K562 (cell line): ENCODE results near the gene EIF3K. TPM values are rescaled to one million over a fixed set of nuclear protein-coding genes. Genes with fewer than 3 reads are reported as not detected.

Experiments used
- ATAC-seq: fragments of 200-7000 bp; cut with Tn5 transposase; 3 replicates; pipeline ENCODE4 v1.9.1; 2020; ENCODE audit warnings: moderate library complexity
- BruUV-seq: library from RNA; stranded (reverse); fragments of 400-500 nt; replicated peaks from 2 replicates; lab custom pipeline; 2021; lab: Mats Ljungman, UMichigan
- CTCF ChIA-PET: fragments of 300-600 bp; formaldehyde crosslinking; extraction: SDS; loops from one replicate; lab custom pipeline; 2021; ENCODE audit warnings: low intra/inter-chr PET ratio; lab: Yijun Ruan, JAX
- POLR2A ChIA-PET: fragments of 300-600, 350-650 bp; sonication (Branson Sonifier 250); formaldehyde crosslinking; extraction: SDS; loops from one replicate; lab custom pipeline; 2021; ENCODE audit warnings: antibody characterized with exemption, inconsistent platforms; lab: Yijun Ruan, JAX
- DNase-seq, 4 experiments: peaks; one replicate each; pipeline versions ENCODE4 v3.0.0 to v3.0.0-alpha.2; 2011 to 2018; ENCODE audit warnings: low spot score in 3 of 4, mixed read lengths in 3 of 4; ENCODE audit errors: extremely low read depth in 1 of 4
- FAIRE-seq: peaks from 2 replicates; lab custom pipeline; 2011; peaks lifted over from hg19 to GRCh38; lab: Jason Lieb, UNC
- H2AFZ ChIP-seq: 2 replicates; pipeline ENCODE4 v1.6.0; 2011; ENCODE audit warnings: low read depth, low read length, control low read depth, inconsistent platforms
- H3K27ac ChIP-seq: fragments of 200-600 bp; 3 replicates; pipeline ENCODE4 v1.8.0; 2011; ENCODE audit warnings: low read depth, mild to moderate bottlenecking, control low read depth, inconsistent platforms, low read length, moderate library complexity, mixed read lengths; ENCODE audit errors: extremely low read depth
- H3K27me3 ChIP-seq, 2 experiments: fragments of 300-600 bp in 1 of 2; 2 replicates in 1 of 2; 3 replicates in 1 of 2; pipeline versions ENCODE4 v1.6.0 to v1.8.0; 2011; ENCODE audit warnings: inconsistent platforms in 2 of 2, low read length in 2 of 2, mild to moderate bottlenecking in 1 of 2, mixed read lengths in 1 of 2, moderate library complexity in 1 of 2; ENCODE audit not compliant: control insufficient read depth in 2 of 2, insufficient read depth in 2 of 2
- H3K36me3 ChIP-seq: fragments of 300-600 bp; 3 replicates; pipeline ENCODE4 v1.8.0; 2011; ENCODE audit warnings: mild to moderate bottlenecking, low read length, inconsistent platforms; ENCODE audit not compliant: control insufficient read depth, insufficient read depth
- H3K4me1 ChIP-seq, 2 experiments: fragments of 200-600 bp in 1 of 2; replicated peaks in 1 of 2; 2 replicates in 1 of 2; 3 replicates in 1 of 2; pipeline versions ENCODE4 v1.5.1 to v1.8.0; 2011; ENCODE audit warnings: inconsistent platforms in 2 of 2, low read length in 2 of 2, mild to moderate bottlenecking in 1 of 2, mixed read lengths in 1 of 2, moderate library complexity in 1 of 2; ENCODE audit not compliant: control insufficient read depth in 2 of 2, insufficient read depth in 2 of 2
- H3K4me2 ChIP-seq: 2 replicates; pipeline ENCODE4 v1.6.1; 2011; ENCODE audit warnings: low read length, control low read depth, inconsistent platforms, mixed read lengths; ENCODE audit not compliant: insufficient read depth
- H3K4me3 ChIP-seq: fragments of 200-600 bp; sonication (generic), shearing (Covaris generic); 2 replicates; pipeline ENCODE4 v1.5.1; 2016; ENCODE audit warnings: control low read depth, inconsistent platforms
- H3K79me2 ChIP-seq: fragments of 200-600 bp; 3 replicates; pipeline ENCODE4 v1.8.0; 2011; ENCODE audit warnings: low read length, inconsistent platforms; ENCODE audit not compliant: control insufficient read depth, insufficient read depth
- H3K9ac ChIP-seq, 2 experiments: 2 replicates each; pipeline versions ENCODE4 v1.6.0 to v1.6.1; 2011; ENCODE audit warnings: low read depth in 2 of 2, low read length in 2 of 2, control low read depth in 1 of 2, inconsistent platforms in 1 of 2, mild to moderate bottlenecking in 1 of 2, mixed read lengths in 1 of 2; ENCODE audit not compliant: insufficient read depth in 1 of 2
- H3K9me1 ChIP-seq: one replicate; pipeline ENCODE4 v1.6.0; 2011; ENCODE audit warnings: inconsistent platforms, mild to moderate bottlenecking, low read length, moderate library complexity; ENCODE audit not compliant: control insufficient read depth, insufficient read depth
- H3K9me3 ChIP-seq: replicated peaks from 2 replicates; pipeline ENCODE4 v1.5.1; 2011; ENCODE audit warnings: low read depth, low read length, inconsistent platforms; ENCODE audit not compliant: control insufficient read depth, insufficient read depth
- H4K20me1 ChIP-seq: replicated peaks from 2 replicates; pipeline ENCODE4 v1.6.1; 2011; ENCODE audit warnings: low read length, inconsistent platforms, mixed read lengths; ENCODE audit not compliant: control insufficient read depth, insufficient read depth
- ATF4 ChIP-seq: fragments of 450-650 bp; formaldehyde crosslinking; IDR thresholded peaks from 2 replicates; pipeline ENCODE4 v1.4.0; 2022; ENCODE audit warnings: mild to moderate bottlenecking, moderate library complexity
- HDAC1 ChIP-seq, 2 experiments: fragments of 450-650 bp; IDR thresholded peaks; 2 replicates each; pipeline ENCODE4 v1.6.1; 2016 to 2017; ENCODE audit warnings: inconsistent platforms in 1 of 2, mild to moderate bottlenecking in 1 of 2, moderate library complexity in 1 of 2
- IFI16 ChIP-seq: fragments of 250-450 bp; sonication (Bioruptor Pico); IDR thresholded peaks from 2 replicates; pipeline ENCODE4 v2.1.2; 2022; ENCODE audit warnings: mild to moderate bottlenecking, inconsistent platforms
- MNT ChIP-seq, 2 experiments: fragments of 450-650 bp; conservative IDR thresholded peaks; 2 replicates each; pipeline ENCODE4 v1.6.1; 2017; ENCODE audit warnings: mild to moderate bottlenecking in 2 of 2, moderate library complexity in 2 of 2
- PML ChIP-seq: IDR thresholded peaks from 2 replicates; pipeline ENCODE4 v1.6.1; 2012; ENCODE audit warnings: low read length, inconsistent platforms
- RBFOX2 ChIP-seq: fragments of 200-400 bp; formaldehyde crosslinking; IDR thresholded peaks from 2 replicates; pipeline ENCODE4 v1.6.1; 2017; ENCODE audit warnings: low read depth, mild to moderate bottlenecking, low read length, moderate library complexity
- SMARCA4 ChIP-seq: fragments of 450-650 bp; IDR thresholded peaks from 2 replicates; pipeline ENCODE4 v1.6.1; 2016
- SMARCC2 ChIP-seq: fragments of 450-650 bp; IDR thresholded peaks from 2 replicates; pipeline ENCODE4 v1.6.1; 2017; ENCODE audit warnings: antibody characterized with exemption, moderate library complexity, mild to moderate bottlenecking, low read depth
- STAT5B ChIP-seq: fragments of 250-450 bp; sonication (Bioruptor Pico); IDR thresholded peaks from 2 replicates; pipeline ENCODE4 v1.8.0; 2021; ENCODE audit warnings: mild to moderate bottlenecking, inconsistent platforms
- SUPT5H ChIP-seq: fragments of 450-650 bp; IDR thresholded peaks from 2 replicates; pipeline ENCODE4 v1.6.1; 2016
- ZNF121 ChIP-seq: sonication (generic); formaldehyde crosslinking; conservative IDR thresholded peaks from 2 replicates; pipeline ENCODE4 v1.8.0; 2022; ENCODE audit warnings: missing genetic modification reagents
- ZNF212 ChIP-seq: fragments of 450-650 bp; formaldehyde crosslinking; IDR thresholded peaks from 2 replicates; pipeline ENCODE4 v1.4.0; 2020; ENCODE audit warnings: mild to moderate bottlenecking
- ZNF717 ChIP-seq: fragments of 250-450 bp; sonication (Bioruptor Pico); IDR thresholded peaks from 2 replicates; pipeline ENCODE4 v1.5.0; 2021
- WGBS: fragments of 100-300 bp; shearing (Covaris generic); methylation state at CpG from one replicate; pipeline ENCODE4 v1.1.6; 2016; ENCODE audit warnings: low coverage, mixed read lengths; ENCODE audit not compliant: insufficient coverage; ENCODE audit errors: missing lambda C conversion rate; 5-methylcytosine and 5-hydroxymethylcytosine counted together
- in situ Hi-C: fragments of 300-500 bp; cut with MboI; formaldehyde crosslinking; loops from 4 replicates; pipeline ENCODE4 v1.15.0; 2018; ENCODE audit warnings: inconsistent platforms, mixed read lengths
- intact Hi-C: fragments of 100-400 bp; cut with micrococcal nuclease; formaldehyde crosslinking; loops from 2 replicates; pipeline ENCODE4 v1.14.2; 2022
- polyA plus RNA-seq, 8 experiments: library from polyadenylated mRNA; depleted of rRNA in 4 of 8; stranded (reverse) in 5 of 8; unstranded in 3 of 8; fragments of >200 nt; fragmentation: Nextera tagmentation in 2 of 8; fragmentation: Illumina TruSeq in 1 of 8; extraction: Ambion mirVana in 2 of 8; extraction: Trizol in 1 of 8; gene quantifications; 2 replicates each; pipeline versions ENCODE4 v1.2.1 to v1.2.3, GENCODE V29; 2011 to 2014; ENCODE audit warnings: inconsistent platforms in 1 of 8, missing spikeins in 1 of 8
- total RNA-seq, 7 experiments: library from RNA; depleted of rRNA in 6 of 7; stranded (reverse); fragments of >200 nt in 6 of 7; fragmentation: Illumina TruSeq in 2 of 7; extraction: Trizol in 2 of 7; gene quantifications; 2 replicates each; pipeline versions ENCODE4 v1.2.1 to v1.2.3, GENCODE V29; 2011 to 2021; ENCODE audit warnings: low replicate concordance in 1 of 7
- TF ChIP-seq, protein P1 (sequence below): fragments of 450-650 bp; IDR thresholded peaks from 2 replicates; pipeline ENCODE4 v1.6.1; 2018; ENCODE audit warnings: mild to moderate bottlenecking, low read depth; ENCODE audit not compliant: partially characterized antibody
- TF ChIP-seq, protein P2 (sequence below): fragments of 250-450 bp; sonication (Bioruptor Pico); IDR thresholded peaks from 2 replicates; pipeline ENCODE4 v1.8.0; 2022; ENCODE audit warnings: inconsistent platforms, mild to moderate bottlenecking, moderate library complexity, borderline replicate concordance

Gene EIF3K
- total and polyA plus RNA-seq, 9 of the 15 experiments (the other 6 are each of a cell fraction or from before 2014, with no cell fraction given) = 387 to 1,827 (median 733) TPM

- TF ChIP-seq, protein P1, sequence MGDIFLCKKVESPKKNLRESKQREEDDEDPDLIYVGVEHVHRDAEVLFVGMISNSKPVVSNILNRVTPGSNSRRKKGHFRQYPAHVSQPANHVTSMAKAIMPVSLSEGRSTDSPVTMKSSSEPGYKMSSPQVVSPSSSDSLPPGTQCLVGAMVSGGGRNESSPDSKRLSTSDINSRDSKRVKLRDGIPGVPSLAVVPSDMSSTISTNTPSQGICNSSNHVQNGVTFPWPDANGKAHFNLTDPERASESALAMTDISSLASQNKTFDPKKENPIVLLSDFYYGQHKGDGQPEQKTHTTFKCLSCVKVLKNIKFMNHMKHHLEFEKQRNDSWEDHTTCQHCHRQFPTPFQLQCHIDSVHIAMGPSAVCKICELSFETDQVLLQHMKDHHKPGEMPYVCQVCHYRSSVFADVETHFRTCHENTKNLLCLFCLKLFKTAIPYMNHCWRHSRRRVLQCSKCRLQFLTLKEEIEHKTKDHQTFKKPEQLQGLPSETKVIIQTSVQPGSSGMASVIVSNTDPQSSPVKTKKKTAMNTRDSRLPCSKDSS = peak; percentile 6
These were observed 63.9 kb downstream of the EIF3K start (continued) for GRCh38 chr19:38682872-38683392.

GRCh38 chr19:38683393-38684077, 64.5 kb downstream of the EIF3K start:
- Histone ChIP-seq H3K9me3 (peaks cover 7% of the 10 kb centered on the region), H3K79me2 (peaks cover 100% of the 10 kb centered on the region), H3K4me3 (no peak overlapping the region), H3K9ac (peak overlapping the region; percentile 67 to 76), H3K27ac (peak overlapping the region; percentile 98), H3K27me3 (no peaks in the 10 kb centered on the region), H4K20me1 (peaks cover 14% of the 10 kb centered on the region; the same call in 1 of the 2 replicates), H3K4me2 (peak overlapping the region; percentile 63), H3K4me1 (peaks cover 77 to 91% of the 10 kb centered on the region in 2 experiments), H3K36me3 (peaks cover 61% of the 10 kb centered on the region), H3K9me1 (peaks cover under 1% of the 10 kb centered on the region), H2AFZ (no peak overlapping the region)
- ATAC-seq = peak; percentile 87
- in situ Hi-C loops (no loop called here), intact Hi-C loops (no loop called here)
- WGBS = 4% methylated on average over 10 of the region's 10 CpGs
- no TSS peak for BruUV-seq
- DNase-seq = peak; percentile 75 to 89 (median 80)
- CTCF ChIA-PET = interaction anchor here (0.6 kb wide), 1 partner anchor 1442 kb away, joined by 3 read pairs; no protein-coding TSS in a partner anchor
- FAIRE-seq = peak; percentile 79
- POLR2A ChIA-PET = interaction anchor here (0.6 to 1.3 kb wide), 3 partner anchors 13 to 694 kb away, joined by 3 to 8 read pairs (median 3); no protein-coding TSS in a partner anchor
- TF ChIP-seq HDAC1 (IDR thresholded peaks at IDR 0.05) (peak in 1 of 2 experiments; percentile 62; a peak in 1 of 4 replicates), SUPT5H (no peak), ZNF121 (no peak), SMARCA4 (peak; percentile 69; the same call in 1 of the 2 replicates), ATF4 (CRISPR knock-in tag) (peak; percentile 18; the same call in 1 of the 2 replicates), ZNF212 (no peak), ZNF717 (CRISPR knock-in tag) (no peak), RBFOX2 (no peak), SMARCC2 (peak; percentile 51; the same call in 1 of the 2 replicates), MNT (conservative IDR thresholded peaks at IDR 0.05) (peak in 1 of 2 experiments; percentile 61; a peak in 2 of 4 replicates), PML (no peak), STAT5B (no peak), IFI16 (CRISPR knock-in tag) (no peak)
- TF ChIP-seq, protein P2, sequence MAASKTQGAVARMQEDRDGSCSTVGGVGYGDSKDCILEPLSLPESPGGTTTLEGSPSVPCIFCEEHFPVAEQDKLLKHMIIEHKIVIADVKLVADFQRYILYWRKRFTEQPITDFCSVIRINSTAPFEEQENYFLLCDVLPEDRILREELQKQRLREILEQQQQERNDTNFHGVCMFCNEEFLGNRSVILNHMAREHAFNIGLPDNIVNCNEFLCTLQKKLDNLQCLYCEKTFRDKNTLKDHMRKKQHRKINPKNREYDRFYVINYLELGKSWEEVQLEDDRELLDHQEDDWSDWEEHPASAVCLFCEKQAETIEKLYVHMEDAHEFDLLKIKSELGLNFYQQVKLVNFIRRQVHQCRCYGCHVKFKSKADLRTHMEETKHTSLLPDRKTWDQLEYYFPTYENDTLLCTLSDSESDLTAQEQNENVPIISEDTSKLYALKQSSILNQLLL (CRISPR knock-in tag) = no peak
